Epithelial cell of prostate (primary cell): ENCODE data around the gene MRPL4.
A peak's percentile ranks its signal among the peaks of the same experiment; 100 is the strongest.
"Not testable (repeated sequence)": the region's sequence is repeated elsewhere in the genome, so short reads cannot be mapped to it uniquely, and the experiment has no call there.

ENCODE experiments used
- DNase-seq: peaks from one replicate; pipeline ENCODE4 v3.0.0-alpha.2; 2011; ENCODE audit warnings: low read depth, low spot score
- H3K27ac ChIP-seq: fragments of 450-650 bp; 2 replicates; pipeline ENCODE4 v1.5.1; 2017; ENCODE audit warnings: mild to moderate bottlenecking

The MRPL4 gene

DNA sequence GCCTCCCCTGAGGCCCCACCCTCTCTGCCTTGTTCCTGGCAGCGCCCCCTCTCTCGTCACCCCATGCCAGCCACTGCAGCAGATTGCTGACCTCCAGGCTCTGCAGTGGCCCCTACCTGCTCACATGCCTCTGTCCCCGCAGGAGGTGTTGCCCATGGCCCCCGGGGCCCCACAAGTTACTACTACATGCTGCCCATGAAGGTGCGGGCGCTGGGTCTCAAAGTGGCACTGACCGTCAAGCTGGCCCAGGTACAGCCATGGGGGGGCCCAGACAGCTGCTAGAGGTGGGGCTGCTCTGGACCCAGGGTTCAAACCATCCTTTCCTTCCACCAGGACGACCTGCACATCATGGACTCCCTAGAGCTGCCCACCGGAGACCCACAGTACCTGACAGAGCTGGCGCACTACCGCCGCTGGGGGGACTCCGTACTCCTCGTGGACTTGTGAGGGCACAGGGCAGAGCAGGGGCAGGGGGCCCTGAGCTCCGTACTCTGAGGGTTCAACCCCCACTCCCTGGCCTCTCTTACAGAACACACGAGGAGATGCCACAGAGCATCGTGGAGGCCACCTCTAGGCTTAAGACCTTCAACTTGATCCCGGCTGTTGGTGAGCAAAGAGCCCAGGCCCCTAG lies 6.2 kb downstream of the MRPL4 start:
- no peak for DNase-seq
- no peak overlapping the region for H3K27ac ChIP-seq

DNA sequence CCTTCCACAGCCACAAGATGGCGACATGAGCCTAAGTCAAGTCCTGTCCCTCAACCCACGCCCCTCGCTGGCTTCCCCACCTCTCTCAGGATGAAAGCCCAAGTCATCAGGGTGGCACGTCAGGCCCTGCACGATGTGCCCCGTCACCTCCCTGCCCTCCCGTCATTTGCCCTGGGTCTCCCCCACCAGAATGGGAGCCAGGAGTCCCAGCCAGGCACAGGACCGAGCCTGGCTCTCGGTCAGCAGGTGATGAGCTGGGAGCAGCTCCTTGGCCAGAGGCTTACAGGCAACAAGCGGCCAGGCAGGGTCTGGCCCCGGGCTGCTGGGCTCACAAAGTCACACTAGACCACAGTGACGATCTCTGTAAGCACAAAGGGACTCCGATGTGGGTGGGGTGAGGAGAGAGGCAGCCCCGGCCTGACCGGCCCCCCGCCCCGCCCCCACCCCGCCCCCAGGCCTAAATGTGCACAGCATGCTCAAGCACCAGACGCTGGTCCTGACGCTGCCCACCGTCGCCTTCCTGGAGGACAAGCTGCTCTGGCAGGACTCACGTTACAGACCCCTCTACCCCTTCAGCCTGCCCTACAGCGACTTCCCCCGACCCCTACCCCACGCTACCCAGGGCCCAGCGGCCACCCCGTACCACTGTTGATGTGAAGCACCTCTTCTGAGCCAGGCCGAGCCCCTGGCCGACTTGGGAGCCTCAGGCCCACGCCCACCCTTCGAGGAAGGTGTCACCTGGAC lies 7.3 kb downstream of the MRPL4 start:
- peak overlapping the region; percentile 52 for H3K27ac ChIP-seq
- DNase-seq, result peak; percentile 40

DNA sequence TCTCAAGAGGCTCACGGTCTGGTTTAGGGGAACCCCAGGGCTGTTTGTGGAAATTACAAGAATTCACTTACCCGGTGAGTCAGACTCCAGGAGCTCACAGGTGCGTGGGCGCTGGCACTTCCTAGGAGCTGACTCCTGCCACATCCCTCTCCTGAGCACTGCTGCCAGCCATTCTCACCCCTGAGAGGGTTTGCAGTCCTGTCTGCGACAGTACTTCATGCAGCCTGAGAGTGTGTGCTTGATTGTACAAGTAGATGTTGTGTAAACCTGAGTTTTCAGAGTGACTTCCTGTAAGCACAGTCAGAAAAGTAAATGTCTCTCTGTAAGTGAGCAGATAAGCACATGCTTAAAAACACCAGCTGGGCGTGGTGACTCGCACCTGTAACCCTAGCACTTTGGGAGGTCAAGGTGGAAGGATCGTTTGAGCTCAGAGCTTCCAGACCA lies 8.1 kb downstream of the MRPL4 start:
- peak; percentile 75 for DNase-seq
- peak overlapping the region; percentile 52 for H3K27ac ChIP-seq

DNA sequence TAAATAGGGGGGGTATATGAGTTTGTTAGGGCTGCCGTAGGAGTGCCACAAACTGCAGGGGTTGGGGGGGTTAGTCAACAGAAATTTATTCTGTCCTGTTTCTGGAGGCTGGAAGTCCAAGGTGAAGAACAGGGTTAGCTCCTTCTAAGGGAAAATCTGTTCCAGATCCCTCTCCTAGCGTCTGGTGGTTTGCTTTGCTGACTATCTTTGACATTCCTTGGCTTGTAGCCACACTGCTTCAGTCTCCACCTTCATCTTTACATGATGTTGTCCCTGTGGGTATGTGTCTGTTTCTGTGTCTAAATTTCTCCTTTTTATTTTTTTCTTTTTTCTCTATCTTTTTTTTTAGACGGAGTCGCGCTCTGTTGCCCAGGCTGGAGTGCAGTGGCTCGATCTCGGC lies 10.8 kb downstream of the MRPL4 start:
- DNase-seq, result no peak
- H3K27ac ChIP-seq, result no peak overlapping the region

DNA sequence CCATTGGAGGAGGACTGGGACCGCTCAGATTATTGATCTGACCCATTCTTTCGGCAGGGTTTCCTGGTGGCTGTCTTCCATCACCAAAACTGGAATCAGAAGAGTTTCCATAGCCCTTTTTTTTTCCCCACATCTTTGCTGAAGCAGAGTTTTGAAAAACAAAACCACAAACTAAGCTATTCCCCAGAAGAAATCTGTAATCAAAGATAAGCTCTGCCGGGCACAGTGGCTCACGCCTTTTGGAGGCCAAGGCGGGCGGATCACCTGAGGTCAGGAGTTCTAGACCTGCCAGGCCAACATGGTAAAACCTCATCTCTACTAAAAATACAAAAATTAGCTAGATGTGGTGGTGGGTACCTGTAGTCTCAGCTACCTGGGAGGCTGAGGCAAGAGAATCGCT lies 14.7 kb downstream of the MRPL4 start:
- no peak for DNase-seq
- H3K27ac ChIP-seq, result no peak overlapping the region

- H3K27ac ChIP-seq, result no peak overlapping the region
- no peak for DNase-seq
These were observed 16.1 kb downstream of the MRPL4 start for GRCh38 chr19:10268071-10268470.

DNA sequence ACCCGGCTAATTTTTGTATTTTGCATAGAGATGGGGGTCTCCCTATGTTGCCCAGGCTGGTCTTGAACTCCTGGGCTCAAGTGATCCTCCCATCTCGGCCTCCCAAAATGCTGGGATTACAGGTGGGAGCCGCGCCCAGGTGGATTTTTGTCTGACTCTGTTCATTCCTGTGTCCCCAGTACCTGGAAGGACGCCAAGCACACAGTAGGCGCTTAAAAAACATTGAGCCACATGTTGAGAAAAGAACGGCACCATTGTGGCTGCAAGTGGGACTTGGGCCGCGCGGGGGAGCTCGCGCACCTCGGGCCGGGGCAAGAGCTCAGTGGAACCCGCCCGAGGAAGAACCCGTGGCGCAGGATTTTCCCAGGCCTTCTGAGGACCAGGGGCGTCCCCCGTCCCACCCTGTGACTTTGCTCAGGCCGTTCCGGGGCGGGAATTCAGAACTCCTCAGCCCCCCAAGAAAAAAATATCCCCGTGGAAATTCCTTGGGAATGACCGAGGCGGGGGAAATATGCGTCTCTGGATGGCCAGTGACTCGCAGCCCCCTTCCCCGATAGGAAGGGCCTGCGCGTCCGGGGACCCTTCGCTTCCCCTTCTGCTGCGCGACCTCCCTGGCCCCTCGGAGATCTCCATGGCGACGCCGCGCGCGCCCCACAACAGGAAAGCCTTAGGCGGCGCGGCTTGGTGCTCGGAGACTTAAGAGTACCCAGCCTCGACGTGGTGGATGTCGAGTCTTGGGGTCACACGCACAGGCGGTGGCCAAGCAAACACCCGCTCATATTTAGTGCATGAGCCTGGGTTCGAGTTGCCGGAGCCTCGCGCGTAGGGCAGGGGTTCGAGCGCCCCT lies 17.5 kb downstream of the MRPL4 start:
- DNase-seq, result no peak
- H3K27ac ChIP-seq, result no peak overlapping the region

DNA sequence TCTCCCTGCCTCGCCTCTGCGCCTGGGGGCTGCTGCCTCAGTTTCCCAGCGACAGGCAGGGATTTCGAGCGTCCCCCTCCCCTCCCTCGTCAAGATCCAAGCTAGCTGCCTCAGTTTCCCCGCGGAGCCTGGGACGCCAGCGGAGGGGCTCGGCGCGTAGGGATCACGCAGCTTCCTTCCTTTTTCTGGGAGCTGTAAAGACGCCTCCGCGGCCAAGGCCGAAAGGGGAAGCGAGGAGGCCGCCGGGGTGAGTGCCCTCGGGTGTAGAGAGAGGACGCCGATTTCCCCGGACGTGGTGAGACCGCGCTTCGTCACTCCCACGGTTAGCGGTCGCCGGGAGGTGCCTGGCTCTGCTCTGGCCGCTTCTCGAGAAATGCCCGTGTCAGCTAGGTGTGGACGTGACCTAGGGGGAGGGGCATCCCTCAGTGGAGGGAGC lies 18.2 kb downstream of the MRPL4 start:
- no peak for DNase-seq
- no peak overlapping the region for H3K27ac ChIP-seq

GRCh38 chr19:10270616-10271394 lies 18.8 kb downstream of the MRPL4 start, which contains the start of gene ICAM1:
Gene ICAM1, plus strand, starts transcription at chr19:10271120. Its CDS starts 40 bp downstream, at chr19:10271160.
- H3K27ac ChIP-seq, result no peak within 1 kb of the TSS
- DNase-seq, result no peak

DNA sequence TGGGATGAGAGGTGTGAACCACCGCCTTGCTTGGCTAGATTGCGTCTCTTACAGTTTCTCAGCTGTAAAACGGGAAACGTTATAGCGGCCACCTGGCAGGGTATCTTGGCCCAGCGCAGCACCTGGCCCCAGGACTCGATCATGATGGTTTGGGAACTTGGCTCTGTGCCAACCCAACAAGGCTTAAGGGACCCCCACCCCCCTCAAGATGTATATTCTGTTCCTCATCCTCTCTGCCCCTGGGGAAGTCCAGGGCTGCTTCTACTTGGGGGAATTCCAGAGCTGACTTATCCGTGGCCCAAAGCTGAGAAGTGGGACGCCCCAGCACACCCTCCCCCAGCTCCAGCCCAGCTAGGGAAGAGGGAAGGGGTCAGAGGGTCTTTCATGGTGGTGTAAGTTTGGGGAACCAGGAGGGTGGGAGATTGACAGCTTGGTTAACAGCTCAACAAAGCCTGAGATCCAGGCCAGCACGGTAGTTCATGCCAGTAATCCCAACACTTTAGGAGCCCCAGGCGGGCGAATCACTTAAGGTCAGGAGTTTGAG lies 19.6 kb downstream of the MRPL4 start:
- no peak overlapping the region for H3K27ac ChIP-seq
- no peak for DNase-seq

GRCh38 chr19:10274589-10274988 lies 22.6 kb downstream of the MRPL4 start:
- no peak for DNase-seq
- no peak overlapping the region for H3K27ac ChIP-seq

DNA sequence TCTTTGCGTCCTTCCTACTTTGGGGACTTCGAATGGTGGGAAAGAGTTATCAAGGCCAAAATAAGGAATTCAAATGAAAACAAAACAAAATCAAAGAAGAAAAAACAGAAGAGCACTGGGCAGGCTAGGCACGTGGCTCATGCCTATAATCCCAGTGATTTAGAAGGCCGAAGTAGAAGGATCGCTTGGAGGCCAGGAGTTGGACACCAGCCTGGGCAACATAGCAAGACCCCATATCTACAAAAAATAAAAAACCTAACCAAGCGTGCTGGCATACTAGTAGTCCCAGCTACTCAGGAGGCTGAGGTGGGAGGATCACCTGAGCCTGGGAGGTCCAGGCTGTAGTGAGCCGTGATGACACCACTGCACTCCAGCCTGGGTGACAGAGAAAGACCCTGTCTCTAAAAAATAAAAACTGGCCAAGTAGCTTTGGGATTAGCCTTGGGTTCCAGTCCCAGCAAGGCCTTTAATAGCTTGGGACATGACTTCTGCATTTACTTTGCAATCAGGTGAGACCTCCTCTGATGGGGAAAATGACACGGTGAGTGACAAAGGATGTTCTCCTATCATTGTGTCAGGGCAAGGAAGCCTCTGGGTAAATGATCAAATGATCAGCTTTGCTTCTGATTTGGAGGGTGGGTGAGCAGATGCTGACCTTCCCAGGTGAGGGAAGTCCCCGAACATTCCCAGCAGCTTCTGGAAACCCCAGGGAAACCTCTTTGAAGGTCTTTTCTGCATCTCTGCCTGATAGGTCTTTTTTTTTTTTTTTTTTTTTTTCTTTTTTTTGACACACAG lies 26.0 kb downstream of the MRPL4 start:
- no peak overlapping the region for H3K27ac ChIP-seq
- no peak for DNase-seq

GRCh38 chr19:10278935-10279334 lies 26.9 kb downstream of the MRPL4 start:
- no peak for DNase-seq
- H3K27ac ChIP-seq, result no peak overlapping the region

GRCh38 chr19:10279737-10280442 lies 27.9 kb downstream of the MRPL4 start:
- DNase-seq, result no peak
- H3K27ac ChIP-seq, result no peak overlapping the region

DNA sequence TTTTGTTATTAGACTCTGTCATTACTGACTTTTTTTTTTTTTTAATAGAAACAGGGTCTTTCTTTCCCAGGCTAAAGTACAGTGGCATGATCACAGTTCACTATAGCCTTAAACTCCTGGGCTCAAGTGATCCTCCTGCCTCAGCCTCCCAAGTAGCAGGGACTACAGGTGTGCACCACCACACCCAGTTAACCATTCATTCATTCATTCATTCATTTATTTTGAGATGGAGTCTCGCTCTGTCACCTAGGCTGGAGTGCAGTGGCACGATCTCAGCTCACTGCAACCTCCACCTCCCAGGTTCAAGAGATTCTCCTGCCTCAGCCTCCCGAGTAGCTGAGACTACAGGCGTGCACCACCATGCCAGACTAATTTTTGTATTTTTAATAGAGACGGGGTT lies 30.0 kb downstream of the MRPL4 start:
- not testable (repeated sequence) for H3K27ac ChIP-seq, DNase-seq

DNA sequence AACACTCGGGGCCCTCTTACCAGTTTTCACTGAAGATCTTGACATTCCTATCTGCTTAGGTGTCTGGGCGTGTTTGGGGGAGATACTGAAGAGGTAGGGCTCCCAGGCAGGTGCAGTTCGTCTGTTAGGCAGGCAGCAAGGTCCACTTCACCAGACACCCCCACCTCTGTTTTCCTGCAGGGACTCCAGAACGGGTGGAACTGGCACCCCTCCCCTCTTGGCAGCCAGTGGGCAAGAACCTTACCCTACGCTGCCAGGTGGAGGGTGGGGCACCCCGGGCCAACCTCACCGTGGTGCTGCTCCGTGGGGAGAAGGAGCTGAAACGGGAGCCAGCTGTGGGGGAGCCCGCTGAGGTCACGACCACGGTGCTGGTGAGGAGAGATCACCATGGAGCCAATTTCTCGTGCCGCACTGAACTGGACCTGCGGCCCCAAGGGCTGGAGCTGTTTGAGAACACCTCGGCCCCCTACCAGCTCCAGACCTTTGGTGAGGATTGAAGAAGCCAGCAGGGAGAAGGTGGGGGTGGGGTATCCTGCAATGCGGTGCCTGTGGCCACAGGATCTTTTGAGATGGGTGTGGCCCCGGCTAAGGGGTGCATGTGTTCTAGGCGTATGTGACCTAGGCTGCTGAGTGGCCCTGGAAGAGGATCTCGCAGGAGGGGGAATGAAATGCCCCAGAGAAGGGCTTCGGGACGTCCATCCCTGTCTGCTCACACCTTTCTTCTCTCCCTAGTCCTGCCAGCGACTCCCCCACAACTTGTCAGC lies 31.5 kb downstream of the MRPL4 start:
- no peak overlapping the region for H3K27ac ChIP-seq
- DNase-seq, result no peak

DNA sequence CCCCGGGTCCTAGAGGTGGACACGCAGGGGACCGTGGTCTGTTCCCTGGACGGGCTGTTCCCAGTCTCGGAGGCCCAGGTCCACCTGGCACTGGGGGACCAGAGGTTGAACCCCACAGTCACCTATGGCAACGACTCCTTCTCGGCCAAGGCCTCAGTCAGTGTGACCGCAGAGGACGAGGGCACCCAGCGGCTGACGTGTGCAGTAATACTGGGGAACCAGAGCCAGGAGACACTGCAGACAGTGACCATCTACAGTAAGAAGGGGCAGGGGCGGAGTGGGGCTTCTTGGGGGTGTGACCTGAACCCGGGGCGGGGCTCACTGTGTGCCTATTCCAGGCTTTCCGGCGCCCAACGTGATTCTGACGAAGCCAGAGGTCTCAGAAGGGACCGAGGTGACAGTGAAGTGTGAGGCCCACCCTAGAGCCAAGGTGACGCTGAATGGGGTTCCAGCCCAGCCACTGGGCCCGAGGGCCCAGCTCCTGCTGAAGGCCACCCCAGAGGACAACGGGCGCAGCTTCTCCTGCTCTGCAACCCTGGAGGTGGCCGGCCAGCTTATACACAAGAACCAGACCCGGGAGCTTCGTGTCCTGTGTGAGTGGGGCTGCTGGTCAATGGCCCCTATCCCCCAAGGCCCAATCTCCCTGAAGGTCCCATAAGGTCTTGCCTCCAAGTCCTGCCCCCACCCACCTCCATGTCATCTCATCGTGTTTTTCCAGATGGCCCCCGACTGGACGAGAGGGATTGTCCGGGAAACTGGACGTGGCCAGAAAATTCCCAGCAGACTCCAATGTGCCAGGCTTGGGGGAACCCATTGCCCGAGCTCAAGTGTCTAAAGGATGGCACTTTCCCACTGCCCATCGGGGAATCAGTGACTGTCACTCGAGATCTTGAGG lies 32.3 kb downstream of the MRPL4 start:
- no peak overlapping the region for H3K27ac ChIP-seq
- no peak for DNase-seq
